HCEC 1CT (cell line): ENCODE data around the gene SWAP70.

Source experiments
- DNase-seq: peaks from one replicate; pipeline ENCODE4 v3.0.0-alpha.2; 2017

SWAP70 gene

DNA sequence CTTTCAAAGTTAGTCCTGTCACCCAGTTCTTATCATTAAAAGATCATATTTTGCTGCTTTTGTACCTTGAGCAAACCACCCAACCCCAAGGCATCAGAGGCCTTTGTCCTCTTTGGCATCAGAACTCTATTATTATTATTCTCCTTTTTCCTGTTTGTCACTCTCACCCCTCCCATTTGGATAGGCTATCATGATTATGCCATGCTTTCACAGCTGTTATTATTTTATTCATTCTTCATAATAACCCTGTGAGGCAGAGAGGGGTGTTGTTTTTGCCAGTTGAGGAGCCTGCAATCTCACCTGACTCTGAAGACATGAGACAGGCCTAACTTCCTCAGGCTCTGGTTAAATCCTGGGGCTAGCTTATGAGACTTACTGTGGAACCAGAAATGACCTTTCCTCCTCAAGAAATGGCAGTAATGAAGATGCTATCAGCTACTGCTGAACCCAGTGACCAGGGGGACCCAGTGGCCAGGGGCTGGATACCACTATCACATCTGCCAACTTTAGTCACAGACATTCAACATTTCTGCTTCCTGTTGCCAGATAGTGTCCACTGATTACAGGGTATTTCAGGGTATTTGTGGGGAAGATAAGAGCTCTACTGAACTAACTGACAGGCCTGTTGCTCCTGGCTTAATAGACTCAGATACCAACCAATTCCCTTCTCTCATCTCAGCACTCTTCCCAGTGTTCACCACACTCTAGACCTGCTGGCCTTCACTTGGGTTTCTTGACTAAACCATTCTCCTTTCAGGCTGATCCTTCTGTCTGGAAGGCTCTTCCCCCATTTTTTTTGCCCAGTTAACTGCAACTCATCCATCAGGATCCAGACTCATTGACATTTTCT is 11.8 kb upstream of the SWAP70 start:
- DNase-seq = no peak

DNA sequence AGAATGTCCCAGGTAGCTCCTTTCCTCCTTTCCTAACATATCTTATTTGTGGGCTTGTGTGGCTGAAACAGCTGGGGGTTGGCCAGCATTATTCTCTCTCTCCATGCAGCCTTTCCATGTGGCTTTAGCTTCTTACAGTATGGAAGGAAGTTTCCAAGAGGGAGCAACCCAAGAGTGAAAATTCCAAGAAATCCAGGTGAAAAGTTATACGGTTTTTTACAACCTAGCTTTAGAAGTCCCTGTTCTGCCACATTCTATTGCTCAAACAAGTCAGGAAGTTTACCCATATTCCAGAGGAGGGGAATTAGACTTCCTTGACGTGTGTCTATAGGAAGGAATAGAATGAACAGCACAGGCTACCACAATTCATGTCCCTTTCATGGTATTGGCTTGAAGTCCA is 10.0 kb upstream of the SWAP70 start:
- no peak for DNase-seq

DNA sequence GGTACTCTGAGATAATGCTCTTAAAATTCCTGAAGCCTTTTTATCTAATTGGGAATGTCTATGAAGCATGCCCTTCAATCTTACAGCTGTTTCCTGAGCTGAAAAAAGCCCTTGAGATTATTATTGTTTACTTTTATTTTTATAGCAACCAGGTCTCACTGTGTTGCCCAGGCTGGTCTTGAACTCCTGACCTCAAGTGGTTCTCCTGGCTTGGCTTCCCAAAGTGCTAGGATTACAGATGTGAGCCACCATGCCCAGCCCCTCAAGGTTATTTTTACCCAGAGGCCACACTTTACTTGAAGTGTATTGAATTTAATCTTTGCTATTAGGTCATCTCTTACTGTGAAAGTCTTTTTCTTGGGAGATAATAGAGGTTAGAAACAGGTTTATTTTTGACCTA is 7.0 kb upstream of the SWAP70 start:
- DNase-seq = no peak

DNA sequence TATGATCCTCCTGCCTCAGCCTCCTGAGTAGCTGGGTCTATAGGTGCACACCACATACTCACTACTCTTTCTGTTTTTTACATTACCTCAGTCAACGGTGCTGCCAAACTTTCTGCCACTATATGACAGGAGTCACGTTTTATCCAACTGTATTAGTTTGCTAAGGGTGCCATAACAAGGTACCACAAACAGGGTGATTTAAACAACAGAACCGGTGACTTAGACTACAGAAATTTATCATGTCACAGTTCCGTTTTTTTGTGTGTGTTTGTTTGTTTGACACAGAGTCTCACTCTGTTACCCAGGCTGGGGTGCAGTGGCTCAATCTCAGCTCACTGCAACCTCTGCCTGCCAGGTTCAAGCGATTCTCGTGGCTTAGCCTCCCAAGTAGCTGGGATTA is 6.3 kb upstream of the SWAP70 start:
- DNase-seq = no peak

DNA sequence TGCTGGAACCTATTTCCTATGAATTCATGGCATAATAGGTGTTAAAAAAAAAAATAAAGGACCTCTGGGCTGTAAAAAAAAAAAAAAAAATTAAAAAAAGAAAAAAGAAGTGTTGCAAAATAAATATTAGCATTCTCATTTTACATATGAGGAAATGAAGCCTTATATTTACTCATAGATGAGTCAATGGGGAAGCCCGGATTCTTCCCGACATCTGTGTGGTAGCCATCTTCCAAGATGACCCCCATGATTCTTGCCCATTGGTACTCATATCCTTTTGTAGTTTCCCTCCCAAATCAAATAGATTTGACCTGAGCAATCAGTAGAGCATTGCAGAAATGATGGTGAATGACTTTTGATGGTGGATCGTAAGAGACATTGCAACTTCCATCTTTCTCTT is 3.0 kb upstream of the SWAP70 start:
- DNase-seq = peak; percentile 78

DNA sequence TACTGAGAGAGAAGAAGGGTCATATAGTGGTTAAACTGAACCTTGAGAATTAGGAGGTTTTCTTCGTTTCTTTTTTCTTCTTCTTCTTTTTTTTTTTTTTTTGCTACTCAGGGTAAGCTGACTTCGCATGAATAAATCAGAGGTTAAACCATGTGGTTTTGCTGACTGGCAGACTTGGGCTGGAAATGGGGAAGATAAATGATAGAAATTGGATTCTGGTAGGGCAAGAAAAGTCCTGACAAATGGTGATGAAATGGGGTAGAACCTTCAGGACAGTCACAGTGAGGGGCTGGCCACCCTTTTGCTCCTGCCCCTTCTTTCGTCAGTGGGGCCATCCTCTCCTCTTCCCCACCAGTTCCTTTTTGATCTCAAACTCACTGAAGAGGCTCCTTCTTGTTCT is 1.6 kb upstream of the SWAP70 start:
- DNase-seq = no peak

DNA sequence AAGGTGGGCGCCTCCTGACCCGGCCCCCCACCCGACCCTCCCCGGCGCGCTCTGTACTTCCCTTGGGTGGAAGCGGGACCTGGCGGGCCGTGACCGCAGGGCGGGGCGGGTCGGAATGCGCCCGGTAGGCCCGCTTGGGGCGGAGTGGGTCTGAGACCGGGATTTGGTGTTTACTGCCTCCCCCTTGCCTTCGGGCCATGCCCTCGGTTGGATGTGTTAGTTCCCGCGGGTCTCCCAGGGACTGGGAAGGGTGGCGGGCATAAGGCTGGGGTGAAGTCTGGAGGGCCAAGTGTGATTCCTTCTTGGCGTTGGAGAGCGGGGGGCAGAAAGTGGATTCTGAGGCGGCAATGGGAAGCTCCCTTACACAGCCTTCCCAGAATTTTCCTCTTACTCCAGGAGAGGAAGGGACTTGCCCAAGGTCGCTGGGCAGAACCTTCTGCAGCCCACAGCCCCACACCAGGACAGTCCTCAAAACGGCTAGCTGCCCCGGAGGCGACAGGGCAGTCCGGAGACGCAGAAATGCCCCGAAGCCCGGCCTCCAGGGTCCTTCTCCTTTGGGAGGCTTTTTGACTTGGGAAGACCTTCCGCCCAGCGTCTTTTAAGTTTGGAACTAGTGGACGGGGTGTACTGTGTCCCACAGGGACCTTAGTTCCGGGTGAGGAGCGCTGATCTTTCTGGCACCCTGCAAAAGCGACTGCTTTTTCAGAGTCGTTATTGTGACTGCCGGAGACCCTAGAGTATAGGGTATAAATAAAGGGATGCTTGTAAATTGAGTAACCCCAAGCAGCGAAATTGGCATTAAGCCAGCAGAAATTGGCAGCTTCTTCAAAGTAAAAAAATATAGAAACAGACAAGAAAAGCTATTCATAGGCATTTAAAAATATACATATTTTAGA is 647 bp downstream of the SWAP70 start:
- DNase-seq = peak; percentile 35

DNA sequence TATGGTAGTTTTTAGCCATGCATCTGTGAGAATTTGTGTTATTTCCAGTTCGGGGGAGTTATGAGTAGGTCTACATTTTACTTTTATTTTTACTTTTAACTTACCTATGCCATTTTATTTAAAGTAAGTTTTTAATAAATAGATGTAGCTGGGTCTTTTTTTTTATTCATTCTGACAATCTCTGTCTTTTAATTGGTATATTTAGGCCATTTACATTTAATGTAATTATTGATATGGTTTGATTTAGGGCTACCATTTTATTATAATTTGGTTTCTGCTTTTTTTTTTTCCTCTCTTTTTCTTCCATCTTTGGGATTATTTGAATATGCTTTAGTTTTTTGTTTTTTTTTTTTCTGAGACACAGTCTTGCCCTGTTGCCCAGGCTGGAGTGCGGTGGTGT is 1.9 kb downstream of the SWAP70 start:
- no peak for DNase-seq

DNA sequence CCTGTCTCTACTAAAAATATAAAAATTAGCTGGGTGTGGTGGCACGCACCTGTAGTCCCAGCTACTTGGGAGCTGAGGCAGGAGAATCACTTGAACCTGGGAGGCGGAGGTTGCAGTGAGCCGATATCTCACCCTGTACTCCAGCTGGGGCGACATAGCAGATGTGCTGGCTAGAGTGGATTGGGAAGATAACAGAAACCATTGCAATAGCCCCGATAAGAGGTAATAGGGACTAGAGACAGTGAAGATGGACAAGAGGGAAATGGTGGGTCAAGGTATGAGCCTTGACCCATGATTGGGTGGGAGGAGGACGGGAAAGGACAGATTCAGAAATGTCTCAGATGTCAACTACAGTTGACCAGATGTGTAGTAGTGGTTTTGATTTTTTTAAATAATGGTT is 6.1 kb downstream of the SWAP70 start:
- DNase-seq = no peak

DNA sequence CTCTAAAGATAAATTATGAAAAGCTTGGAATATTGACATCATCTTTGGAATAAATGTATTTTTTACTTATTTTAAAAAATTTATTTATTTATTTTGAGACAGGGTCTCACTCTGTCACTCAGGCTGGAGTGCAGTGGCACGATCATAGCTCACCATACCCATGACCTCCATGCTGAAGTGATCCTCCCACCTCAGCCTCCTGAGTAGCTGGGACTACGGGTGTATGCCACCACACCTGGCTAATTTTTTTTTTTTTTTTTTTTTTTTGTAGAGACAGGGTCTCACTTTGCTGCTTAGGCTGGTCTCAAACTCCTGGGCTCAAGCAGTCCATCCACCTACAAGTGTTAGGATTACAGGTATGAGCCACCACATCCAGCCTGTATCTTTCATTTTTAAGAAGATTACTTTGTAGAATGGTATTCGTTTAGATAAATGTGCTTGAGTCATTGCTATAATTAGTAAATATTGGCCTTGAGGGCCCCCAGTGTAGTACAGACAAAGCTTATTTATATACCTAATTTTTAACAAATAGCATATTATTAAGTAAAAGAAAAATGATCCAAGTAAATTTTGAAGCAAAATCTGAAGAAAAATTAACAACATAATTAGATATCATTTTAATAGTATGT is 8.5 kb downstream of the SWAP70 start:
- peak; percentile 23 for DNase-seq

DNA sequence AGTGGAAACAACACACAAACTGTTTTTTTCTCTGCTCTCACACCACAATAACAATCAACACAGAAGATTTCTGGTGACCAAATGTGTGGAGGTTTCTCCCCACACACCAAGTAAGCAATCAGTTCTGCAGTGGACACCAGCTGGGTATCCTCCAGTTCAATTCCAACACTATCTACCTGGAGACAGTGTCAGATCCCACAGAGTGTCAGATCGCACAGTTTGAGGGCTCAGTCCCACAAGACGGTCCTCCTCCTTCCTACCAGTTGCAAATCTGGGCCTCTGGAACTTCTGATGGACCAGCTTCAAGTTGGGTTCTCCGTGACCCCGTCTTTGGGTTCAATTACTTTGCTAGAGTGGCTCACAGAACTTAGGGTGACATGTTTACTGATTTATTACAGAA is 9.0 kb downstream of the SWAP70 start:
- DNase-seq = no peak

DNA sequence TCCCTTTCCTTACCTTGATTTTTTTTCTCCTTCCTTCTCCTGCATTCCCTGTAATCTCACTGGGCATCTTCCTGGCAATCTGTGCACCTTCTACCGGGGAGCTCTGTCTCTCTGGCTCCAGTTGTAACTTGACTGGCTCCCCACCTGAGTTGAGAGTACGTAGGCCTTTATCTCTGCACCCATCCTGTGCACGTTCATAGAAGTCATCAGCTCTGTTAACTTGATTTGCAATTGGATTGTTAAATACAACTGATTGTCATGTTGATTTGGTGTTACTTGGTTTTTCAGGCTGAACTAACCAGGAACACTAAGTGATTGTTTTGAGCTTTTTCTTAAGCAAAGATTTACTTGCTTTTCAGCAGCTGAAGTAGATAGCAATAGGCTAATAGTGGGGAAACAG is 11.8 kb downstream of the SWAP70 start:
- no peak for DNase-seq

DNA sequence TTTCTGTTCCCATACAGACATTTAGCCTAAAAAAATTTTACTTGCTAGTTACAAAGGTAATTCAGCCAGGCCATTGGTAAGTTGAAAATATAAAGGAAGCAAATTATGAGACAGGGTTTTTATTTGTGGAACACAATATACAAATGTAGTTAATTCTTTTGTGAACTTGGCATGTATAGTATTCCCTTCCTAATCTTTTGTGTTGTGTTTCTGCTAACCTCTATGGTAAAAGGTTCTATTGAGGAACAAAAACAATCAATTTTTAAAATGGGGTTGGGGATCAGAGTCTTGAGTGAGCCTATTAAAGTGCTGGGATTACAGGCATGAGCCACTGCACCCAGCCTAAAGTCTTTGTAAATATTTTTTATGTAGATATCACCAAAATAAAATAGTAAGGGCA is 14.1 kb downstream of the SWAP70 start:
- no peak for DNase-seq

DNA sequence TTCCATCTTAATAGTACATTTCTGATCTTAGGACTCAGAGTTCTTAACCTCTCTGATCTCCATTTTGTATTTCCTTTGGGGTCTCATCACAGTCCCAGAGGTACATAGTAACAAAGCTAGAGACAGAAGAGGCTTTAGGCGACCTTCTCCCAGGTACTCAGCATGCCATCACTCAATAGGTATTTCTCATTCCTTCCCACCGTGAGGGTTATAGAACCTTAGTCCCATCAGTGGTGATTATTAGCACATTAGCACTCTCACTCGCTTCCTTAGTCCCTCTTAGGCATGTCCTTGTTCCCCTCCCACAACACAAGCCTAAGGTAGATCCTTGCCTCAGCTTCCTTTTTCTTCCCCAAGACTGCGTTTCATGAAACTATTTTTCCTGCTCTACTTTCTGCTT is 14.7 kb downstream of the SWAP70 start:
- DNase-seq = no peak

DNA sequence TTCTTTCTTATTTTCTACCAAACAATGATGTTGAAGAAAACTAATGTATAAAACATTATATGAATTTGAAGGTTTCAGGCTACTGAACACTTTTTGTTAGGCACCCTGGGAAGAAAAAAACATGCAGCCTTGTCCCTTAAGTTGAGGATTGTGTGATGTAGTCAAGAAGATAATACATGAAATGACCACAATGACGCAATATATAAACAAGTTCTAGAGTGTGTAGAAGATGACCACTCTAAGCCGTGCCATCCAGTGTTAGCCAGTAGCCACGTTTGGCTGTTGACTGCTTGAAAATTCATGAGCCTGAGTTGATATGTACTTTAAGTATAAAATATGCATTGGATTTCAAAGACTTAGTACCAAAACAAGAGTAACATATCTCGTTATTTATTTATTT is 16.2 kb downstream of the SWAP70 start:
- DNase-seq = no peak

DNA sequence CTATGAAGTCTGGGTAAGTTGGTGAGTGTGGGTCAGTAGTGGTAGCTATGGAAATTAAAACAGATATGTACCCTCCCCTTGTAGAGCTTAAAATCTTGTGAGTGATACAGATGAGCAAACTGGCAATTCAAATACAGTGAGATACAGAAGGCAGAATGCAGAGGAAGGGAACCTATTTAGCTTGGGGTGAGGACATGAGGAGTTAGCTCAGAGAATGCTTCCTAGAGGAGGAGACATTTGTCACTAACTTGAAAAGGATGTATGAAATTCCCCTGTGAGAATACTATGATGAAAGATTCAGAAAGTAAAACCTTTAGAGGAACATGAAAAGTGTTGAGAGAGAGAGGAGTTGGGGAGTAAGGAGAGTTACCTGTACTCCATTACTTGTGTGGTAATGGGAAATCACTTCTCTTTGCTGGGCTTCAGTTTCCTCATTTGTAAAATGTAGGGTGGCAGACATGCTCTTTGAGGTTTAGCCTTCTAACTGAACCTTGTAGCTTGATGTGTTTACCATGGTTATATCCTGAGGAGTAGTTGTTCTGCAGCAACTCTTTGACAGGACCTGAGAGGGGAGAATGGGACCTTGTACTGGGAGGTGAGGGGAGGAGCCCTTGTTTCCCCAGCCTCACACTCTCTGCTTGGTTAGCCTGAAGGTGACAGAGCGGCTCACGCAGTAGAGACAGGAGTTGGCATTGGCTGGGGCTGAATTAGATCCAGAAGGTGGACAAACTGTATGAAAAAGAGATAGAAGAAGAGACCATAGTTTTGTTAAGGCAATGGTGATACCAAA is 17.9 kb downstream of the SWAP70 start:
- no peak for DNase-seq

DNA sequence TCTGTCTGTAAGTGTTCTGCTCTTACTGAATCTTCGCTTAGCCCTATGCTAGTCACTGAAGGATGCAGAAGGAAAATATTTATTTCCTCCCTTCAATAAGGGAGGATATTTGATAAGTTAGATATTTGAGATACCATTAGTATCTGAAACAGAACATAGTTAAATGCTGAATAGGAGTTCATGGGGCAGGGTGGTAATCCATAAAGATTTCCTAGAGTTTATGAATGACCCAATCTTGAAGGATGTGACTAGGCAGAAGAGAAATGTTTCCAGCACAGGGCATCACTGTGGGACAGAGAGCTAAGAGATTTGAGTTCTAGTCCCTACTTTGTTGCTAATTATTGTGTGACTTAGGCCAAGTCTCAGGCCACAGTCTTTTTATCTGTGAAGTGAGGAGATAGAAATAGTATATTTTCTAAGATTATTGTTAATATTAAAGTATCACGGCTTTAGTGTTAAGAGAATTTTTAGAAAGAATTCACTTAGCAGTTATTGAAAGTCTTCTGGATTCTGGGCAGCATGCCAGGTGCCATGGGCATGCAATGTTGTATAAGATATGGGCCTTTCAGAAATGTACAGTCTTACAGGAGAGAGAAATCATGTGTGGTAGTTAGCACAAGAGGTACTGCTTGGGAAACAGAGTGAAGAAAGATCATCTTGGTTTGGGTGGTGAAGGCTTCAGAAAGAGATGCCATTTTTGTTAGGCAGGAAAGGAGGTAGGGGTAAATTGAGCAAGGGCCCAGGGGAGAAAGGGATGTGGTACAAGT is 24.0 kb downstream of the SWAP70 start:
- peak; percentile 39 for DNase-seq

DNA sequence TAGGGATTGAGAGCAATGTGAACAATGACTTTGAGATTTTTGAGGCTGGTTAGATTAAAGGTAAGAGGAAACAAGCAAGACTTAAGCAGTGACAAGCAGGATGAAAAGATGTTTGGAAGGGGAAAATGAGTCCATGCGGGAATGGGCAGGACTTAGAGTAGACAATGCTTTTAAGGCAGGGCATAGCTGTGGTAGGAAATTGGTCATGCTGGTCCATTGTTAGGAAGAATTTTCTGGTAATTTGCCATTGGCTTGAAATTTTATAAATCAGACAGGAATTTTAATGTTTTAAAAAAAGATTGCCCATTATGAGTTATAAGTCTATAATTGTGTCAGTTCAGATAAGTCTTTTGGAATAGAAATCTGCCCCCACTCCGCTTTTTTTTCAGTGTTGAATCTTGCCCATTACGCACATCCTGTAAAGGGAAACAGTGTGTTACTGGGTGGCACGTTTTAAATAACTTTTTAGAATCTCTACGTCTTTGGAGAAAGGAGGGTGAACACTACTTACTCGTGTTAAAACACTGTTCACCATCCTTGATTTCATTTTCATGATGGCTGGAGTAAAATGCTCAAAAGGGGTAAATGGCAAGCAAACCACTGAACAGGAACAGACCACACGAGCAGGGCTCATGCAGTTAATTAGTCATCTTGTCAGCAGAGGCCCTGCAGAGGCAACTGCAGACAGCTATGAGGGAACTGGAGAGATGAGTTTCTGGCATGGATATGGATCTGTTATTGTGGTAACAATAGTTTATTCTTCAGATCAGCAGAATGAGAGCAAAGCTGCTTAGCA is 25.0 kb downstream of the SWAP70 start:
- DNase-seq = peak; percentile 82

DNA sequence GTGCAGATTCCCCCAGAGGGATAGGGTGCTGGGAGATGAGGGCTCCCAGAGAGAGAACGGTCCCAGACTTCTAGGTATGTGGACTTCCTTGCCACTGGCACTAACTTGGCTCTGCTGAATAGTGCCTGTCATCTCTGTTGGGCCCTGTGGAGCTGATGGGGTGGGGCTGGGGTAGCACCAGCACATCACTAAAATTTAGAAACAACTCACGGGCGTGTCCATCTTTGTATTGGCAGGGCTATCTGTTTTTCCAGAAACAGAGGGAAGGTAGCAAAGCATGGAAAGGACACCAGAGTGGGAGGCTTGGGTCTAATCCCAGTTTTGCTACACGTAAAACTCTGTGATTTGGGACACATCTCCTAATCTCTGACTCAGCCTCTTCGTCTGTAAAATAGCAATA is 25.8 kb downstream of the SWAP70 start:
- no peak for DNase-seq

DNA sequence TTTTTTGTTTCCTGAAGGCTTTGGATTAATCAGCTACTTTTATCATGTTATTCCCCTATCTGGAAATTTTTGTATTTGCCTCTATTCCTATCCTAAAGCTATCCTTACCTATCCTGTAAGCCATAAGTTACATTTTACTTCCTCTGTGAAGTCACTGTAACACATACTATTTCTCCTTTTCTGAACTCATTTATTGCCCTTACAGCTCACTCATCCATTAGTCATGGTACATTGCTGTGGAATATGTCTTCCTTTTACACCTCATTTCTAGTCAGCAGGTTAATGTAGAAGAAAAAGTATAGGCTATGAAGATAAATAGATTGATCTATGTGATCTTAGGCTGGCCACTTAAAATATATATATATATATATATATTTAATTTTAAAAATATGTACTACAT is 28.0 kb downstream of the SWAP70 start:
- DNase-seq = peak; percentile 79

DNA sequence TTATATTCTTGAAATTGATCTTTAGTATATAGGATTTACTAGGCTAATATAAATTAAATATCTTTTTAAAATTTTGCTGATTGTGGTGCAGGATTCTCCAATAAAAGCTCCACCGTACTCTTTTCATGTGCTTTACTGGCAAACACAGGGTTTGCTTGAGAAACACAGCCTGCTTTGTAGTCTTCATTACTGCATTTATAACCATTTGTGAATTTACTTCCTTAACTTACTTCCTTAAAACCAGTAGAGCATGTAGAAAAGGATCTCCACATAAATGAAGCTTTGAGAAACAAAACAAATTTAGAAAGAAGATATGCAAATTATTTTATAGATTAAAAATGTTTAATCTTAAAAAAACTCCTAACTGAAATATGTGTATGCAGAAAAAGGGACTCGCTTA is 28.8 kb downstream of the SWAP70 start:
- DNase-seq = no peak
